Stimulated activated CD8-positive, alpha-beta memory T cell treated with anti-CD3 and anti-CD28 coated beads, Interleukin-4, amount 100 ng/mL, for 48 hours (primary cell): ENCODE measurements around the gene STRA6.

Experiments used
- DNase-seq: peaks from one replicate; pipeline ENCODE4 v3.0.0-alpha.2; 2020

The STRA6 gene

DNA sequence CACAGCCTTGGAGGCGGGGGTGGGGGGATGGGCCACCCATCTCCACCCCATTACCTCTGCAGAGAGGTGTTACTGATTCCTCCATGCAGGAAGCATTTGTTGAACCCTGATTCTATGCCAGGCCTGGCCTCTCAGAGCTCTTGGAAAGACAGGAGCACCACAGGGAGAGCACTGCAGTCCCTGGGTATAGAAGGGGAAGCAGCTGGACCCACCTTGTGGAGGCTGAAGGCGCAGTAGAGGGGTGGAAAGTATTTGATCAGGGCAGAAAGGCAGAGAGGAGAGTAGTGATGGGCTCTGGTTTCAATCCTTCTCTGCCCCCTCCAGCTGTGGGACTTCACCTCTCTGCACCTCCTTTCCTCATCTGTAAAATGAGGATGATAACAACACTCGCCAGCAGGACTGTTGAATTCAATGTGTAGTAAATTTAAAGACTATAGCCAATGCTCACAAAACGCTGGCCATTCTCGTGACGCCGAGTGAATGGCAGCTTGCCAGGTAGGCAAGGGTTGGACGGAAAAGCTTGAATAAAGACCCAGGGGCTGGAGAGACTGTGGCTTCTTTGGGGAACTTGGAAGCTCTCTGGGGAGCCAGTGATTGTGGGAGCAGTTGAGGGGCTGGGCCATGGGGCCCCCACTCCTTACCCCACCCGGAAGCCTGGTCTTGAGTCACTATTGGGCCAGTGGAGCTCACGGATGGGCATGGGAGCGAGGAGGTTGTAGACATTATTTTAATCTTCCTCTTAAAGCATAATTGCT lies 25.6 kb upstream of the STRA6 start:
- no peak for DNase-seq

DNA sequence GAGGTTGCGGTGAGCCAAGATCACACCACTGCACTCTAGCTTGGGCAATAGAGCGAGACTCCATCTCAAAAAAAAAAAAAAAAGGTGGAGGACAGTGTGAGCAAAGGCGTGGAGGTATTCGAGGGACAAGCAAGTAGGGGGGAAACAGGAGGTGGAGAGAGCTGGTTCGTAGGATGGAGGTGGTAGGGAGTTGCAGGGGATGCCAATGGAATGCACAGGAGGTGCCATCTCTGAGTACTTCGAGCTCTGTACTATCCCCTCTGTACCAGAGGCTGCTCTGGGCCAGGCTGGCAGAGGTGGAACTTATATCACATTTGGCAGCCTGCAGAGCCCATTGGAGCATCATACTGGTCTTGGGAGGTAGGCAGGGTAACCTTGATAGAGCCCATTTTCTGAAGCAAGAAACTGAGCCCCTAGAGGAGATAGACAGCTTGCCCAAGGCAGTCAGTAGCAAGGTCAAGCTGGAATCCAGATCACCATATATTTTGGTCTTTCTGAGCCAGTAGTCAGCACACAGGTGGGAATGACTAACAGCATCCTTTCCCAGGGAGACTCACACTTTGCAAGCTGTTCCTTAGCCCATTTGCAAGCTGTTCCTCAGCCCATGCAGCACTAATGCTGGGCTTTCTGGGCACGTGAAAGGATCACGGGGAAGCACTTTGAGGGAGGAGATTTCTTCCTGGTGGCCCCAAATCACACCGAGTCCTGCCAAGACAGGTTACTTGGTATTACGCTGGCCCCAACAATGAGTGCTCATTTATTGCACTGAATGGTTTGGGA lies 24.4 kb upstream of the STRA6 start:
- no peak for DNase-seq

DNA sequence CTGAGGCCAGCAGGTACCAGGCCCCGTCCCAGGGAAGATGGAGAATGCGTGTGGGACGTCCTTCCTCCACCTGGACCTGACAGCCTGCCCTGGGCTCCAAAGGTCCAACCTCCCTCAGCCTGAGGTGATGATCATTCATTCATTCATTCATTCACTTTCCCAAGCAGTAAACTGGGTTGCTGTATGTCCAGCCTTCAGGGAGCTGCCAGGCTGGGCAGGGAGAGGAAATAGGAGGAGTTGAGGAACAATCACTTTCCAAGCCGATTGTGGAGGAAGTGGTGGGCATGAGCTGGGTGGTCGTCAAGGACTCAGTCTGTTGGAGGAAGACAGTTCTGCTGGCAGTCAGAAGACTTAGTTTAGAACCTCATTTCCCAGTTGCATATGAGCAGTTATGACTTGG lies 23.3 kb upstream of the STRA6 start:
- DNase-seq: no peak

DNA sequence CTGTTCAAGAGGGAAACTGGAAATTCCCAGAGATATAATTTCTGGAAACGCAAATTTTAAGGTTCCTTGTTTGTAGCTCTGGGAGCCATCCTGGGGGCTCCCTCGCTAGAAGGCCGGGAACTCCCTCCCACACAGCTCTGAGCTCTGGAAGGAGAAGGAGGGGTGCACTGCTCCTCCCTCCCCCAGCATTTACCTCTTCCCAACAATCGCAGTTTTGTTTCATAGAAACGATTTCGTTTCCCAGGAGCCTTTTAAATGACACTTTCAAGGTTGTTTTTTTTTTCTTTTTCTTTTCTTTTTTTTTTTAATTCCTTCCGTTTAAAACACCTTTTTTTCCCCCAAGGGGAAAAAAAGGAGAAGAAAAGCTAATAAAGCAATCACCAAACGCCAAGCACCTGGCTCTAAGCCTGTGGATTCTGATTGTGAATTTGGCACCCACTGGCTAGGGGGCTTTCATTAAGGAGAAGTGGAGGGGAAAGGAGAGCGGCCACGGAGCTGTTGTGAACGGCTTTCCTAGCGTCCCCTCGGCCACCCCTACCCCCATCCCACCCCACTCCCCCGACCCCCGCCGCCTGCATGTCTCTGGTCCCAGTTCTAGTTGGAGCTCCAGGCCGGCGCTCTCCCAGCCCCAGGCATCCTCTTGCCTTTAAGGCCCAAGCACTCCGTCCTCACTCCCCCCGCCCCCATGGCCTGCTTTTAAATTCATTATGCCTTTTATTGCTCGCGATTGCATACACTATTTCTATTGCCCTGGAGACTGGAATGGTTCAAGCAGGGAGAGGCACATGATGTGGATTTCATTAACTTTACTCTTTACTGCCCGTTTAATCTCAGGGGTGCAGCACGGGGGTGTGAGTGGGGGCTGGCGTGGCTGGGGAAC lies 19.9 kb upstream of the STRA6 start:
- no peak for DNase-seq

DNA sequence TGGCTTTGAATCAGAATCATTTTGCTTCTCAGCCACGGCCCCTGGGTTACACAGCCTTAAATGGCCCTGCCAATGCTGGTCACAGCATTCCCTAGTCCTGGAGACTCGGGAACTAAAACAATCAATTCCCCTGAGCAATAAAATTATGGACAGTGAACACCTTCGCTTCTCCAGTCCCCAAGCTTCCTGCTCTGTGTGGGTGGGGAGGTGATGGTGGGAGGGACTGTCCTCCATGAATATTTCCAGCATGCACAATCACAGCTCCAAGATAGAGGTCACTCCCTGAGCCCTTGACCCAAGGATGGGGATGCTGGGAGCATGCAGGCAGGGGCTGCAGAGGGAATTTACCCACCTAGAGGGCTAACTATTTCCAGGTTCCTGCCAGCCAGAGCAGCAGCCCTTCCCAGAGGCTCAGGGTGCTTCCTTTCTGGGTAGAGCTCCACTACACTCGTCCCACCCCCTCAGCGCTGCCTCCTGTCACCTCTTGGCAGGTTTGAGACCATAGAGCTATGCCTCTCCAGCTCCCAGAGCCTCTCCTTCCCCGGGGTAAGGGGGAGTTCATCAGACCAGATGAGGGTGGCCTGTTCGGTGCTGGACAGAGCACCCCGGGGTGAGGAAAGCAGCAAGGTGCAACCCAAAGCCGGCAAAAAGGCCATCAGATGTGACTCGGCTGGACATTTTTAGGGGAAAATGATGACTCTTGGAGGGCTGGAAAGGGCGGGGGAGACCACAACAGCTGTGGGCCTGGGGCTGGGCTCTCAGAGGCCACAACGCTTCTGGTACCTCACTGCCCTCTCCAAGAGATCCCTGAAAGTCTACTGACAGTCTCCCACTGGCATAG lies 19.0 kb upstream of the STRA6 start:
- DNase-seq: no peak

DNA sequence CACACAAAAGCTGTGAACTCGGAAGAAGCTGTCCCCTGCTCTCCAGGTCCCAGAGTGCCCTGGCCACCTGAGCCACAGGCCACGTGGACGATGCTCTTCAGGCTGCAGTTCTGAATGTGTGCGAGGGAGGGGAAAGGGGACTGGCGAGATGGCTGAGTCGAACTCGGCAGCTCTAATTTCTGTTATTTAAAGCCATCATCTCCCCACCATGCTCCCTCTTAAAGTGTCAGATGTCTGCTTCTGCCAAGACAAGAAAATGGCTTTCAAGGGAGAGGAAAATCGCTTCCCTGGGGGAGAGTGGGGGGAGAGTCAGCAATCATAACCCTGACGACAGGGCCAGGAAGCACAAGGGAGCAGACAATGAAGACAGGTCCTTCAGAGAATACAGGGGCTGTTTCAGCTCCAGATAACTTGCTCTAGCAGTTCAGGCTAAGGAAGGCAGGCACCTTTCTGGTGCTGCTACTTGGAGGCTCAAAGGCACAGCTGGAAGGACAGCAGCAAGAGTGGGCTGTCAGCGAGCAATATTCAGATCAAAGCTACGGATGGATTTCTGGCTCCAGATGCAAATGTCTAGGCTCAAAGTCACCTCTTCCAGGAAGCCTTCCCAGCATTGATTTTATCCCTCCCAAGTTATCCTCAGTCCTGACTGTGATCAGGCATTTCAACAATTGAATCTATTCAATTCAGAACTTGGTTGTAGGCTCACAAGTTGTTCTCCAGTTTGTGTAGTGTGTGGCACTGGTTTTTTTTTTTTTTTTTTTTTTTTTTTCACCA lies 18.1 kb upstream of the STRA6 start:
- no peak for DNase-seq

DNA sequence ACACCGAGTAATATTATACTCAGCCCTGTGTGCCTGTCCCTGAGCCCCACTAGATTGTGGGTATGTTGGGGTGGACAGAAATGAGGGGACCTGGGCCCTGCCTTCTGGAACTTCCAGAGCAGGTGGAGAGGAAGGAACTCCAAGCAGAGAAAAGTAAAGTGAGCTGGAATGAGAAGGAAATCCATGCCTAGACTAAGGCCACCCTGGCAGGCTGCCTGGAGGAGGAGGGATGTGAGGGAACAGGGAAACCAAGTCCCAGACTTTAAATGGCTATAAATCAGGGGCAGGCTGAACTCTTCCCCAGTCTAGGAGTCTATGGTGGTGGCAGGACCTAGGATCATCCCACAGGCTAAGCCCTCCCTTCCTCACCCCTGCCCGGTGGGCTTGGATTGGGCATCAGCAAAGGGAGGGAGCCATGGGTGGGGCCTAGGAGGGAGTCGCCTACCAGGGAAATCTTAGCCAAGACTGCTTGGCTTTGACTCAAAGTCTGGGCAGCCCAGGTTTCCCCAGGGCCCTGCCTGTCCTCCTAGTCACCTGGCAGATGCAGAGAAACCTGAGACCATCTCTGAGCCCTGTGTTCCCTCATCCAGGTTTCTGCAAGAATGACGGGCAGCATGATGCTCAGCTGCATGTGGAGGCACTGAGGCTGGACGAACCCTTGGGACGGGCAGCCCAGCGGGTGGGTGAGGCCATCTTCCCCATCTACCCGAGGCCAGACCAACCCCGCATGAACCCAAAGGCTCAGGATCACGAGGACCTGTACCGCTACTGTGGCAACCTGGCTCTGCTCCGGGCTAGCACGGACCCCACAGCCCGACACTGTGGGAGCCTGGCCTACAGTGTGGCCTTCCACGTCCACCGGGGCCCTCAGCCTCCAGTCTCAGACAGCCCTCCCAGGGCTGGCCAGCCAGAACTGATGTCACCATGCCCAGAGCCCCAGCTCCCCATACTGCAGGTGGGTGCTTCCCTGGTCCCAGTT lies 15.6 kb upstream of the STRA6 start:
- DNase-seq: no peak

DNA sequence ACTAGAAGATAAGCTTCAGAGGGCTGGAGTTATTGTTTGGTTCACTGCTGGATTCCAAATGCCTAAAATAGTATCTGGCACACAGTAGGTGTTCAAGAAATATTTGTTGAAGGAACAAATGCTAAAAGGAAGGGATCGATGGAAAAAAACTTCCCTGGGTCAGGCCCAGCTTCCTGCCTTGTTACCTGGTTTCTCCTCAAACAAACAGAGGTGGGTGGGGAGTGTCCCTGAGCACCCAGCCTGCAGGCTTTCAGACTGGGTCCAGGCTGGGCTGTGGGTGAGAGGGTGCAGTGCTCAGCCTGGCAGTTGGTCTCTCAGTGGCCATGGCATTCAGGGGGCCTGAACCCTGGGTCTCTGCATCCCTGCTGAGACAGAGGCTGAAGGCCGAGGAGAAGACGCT lies 14.4 kb upstream of the STRA6 start:
- no peak for DNase-seq

DNA sequence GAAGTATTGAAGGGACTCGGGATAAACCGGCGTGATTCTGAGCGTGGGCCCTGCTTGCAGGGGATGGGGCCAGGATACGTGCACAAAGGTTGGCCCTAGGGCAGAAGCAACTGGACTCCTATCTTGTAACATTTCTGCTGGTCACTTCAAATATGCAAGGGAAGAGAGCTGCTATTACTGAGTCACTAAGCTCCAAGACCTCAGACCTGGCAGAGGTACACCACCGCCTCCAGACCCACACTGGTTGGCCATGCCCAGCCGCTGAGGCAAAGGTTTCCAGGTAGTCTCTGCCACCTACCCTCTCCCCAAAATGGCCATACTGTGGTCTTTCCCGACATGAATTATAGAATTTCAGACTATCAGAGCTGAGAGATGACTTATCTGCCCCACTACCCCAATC lies 13.4 kb upstream of the STRA6 start:
- no peak for DNase-seq

DNA sequence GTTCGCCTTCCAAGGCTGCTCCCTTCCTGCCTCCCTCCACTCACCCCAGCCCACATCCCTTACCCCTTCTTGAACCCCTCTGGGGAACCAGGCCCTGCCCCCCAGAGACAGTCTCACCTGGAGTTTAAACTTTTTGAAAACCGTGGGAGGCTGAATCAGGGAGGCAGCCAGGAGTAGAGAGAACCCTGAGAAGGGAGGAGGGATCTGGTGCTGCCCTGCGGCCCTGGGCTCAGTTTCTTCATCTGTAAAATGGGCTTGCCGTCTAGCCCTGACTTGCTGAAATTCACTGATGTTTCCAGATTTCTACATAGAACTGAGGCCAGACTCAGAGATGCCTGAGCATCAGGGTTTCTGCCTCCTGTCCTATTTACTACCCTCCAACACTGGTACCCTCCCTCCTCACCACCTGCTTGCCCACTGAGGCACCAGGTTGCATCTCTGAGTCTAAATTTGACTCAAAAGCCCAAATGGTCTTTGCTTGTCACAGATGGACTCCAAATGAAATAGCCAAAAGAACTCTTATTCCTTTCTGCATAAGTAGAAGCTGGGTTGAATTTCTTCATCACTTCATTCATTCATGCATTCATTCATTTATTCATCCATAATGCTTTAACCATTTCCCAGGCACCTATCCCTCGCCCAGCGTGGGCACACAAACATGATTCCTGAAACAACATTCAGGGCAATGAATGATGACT lies 11.9 kb upstream of the STRA6 start:
- DNase-seq: no peak

DNA sequence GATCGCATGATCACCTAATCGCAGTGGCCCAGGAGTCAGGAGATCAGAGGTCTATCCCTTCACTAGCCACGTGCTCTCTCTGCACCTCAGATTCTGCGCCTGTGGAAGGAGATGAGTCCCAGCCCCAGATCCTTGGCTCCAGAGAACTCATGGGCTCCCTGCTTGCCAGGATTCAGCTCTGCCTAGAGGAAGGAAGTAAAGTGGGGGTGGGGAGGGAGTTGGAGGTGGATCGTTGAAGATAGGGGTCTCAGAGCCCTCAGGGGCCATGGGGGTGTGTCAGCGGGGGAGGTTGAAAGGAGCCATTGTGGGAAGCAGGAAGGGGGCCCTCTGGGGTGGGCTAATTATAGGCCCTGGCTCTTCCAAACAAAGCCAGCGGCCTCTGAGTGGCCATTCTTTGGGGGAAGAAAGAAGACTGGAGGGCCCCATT lies 11.3 kb upstream of the STRA6 start:
- no peak for DNase-seq

DNA sequence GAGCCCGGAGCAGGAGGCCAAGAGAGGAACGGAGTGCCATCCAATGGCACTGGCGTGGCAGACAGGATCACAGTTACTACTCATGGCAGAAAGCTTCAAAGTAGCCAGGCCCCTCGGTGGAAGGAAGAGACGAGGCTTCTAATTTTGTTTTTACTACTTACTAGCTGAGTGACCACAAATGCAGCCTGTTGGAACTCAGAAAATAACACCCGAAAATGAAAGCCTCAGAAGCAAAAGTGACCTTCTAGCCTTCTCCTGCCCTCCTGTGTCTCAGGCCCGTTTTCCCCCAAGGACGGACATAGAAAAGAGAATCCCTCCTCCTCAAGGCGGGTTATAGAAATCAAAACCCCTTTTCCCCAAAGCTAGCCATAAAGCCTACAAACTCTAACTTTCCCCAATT lies 9.9 kb upstream of the STRA6 start:
- no peak for DNase-seq

DNA sequence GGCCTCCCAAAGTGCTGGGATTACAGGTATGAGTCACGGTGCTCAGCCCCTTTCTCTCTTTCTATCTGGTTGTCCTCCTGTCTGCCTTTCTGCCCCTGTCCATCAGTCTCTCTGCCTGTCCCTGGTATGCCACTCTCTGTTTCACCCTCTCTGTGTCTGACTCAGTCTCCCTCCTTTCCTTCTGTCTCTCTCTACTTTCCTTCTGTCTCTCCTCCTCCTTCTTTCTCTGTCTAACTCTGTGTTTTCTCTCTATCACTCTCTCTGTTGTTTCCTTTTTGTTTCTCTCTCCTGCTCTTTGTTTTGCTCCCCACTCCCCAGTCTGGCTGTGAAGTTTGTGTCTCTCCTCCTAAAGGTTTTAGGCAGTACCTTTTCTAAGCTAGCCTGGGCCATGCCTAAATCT lies 9.1 kb upstream of the STRA6 start:
- DNase-seq: no peak

DNA sequence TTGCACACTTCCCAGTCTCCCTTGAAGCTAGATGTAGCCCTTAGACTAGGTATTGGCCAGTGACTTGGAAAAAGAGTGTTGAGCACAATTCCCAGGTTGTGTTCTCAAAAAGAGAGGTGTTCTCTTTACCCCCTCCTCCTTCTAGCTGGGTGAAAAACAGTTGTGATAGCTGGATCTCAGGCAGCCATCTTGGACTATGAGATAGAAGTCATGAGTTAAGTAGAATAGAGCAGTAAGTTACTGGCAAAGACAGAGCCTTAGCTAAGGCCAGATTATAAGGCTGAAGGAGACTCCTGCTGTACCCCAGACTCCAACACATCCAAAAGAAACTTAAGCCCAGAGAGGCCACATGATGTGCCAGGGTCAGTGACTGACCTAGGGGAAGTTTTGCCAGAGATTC lies 8.1 kb upstream of the STRA6 start:
- DNase-seq: no peak

DNA sequence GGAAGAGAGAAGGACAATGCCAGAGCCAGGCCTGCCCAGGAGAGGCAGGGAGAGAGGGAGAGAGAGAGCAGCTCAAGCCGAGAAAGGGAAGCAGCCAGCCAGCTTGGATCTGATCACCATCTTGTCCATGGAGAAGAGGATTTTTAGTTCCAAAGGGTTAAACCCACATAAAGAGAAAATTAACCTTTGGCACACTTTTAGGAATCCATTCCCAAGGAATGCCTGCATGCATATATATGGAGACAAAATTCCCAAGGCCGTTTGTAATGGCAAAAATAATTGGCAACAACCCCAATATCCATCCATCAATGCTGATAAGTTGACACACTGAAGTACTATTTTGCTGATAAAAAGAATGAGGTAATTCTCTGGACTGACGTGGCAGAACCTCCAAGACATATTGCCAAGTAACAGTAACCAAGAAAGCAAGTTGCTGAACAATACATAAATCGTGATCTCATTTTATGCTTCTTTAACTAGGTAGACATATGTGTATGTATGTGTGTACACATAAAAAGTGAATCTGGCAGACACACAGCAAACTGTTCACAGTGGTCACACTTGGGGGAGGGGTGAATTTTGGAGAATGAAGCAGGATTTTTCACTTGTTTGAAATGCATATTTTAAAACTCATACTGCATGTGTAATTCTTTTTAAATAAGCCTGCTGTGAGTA lies 7.5 kb upstream of the STRA6 start:
- no peak for DNase-seq

DNA sequence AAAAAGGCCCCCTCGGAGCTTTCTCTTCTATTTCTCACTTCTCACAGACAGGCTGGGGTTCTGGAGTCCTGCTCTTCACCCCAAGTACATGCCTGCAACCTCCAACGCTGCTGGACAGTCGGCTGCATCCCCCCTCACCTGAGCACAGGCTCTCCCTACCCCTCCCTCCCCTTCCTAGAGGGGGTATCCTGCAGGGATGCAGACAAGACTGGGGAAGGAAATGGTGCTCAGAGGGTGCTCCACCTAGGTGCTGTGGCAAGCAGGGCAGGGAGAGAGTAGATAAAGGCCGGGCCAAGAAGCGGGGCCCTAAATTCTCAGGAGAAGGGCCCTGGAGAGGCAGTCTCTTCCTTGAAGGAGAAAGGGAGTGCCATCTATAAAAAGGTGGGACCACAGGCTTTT lies 7.0 kb upstream of the STRA6 start:
- DNase-seq: no peak

DNA sequence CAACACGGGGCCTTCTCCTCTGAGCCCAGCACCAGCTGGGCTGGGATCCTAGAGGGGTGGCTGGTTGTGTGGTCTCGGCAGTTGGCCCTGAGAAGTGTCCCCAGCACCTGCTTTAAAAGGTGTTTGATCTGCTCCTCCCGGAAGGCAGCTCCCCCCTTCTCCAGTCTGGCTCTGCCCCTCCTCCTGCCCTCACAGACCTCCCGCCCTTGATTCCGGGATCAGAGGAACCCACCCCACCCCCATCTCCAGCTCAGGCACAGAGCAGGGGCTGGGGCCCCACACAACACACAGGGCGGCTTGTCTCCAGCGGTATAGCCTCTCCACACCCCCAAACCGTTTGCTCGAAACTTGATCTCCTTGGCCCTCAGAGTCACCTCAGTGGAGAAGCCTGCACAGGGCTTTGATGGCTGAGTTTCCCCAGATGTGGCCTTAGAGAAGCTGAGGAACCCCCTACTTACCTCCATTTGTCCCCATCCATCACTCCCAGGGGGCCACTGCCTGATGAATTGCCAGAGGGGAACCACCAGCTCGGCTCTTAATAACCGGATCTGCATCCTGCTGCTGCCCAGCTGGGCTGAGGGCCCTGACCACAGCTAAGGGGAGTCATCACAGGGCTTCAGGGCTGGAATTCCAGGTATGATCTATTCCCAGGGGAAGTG lies 6.4 kb upstream of the STRA6 start:
- no peak for DNase-seq

DNA sequence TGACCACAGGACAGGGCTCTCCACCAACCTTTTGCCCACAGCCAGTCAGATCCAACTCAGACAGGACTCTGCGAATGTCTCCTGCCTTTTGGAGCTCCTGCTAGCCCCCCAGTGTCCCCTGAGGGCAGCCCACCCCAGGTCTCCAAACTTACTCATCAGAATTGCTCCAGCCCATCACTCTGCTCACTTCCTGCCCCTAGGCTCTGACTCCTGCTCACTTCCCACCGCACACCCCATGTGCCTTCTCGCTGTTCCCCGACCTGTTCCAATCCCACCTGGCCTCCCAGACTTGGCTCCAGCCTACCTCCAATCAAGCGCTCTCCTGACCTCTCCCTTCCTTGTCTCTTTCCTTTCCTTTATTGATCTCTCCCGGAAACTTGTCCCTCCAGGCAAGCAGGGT lies 5.9 kb upstream of the STRA6 start:
- DNase-seq: no peak
